Keratinocyte (primary cell): ENCODE measurements around the gene LPCAT1.

ENCODE experiments used
- CTCF ChIP-seq, 3 experiments: IDR thresholded peaks in 1 of 3; conservative IDR thresholded peaks in 1 of 3; optimal IDR thresholded peaks in 1 of 3; 2 replicates in 2 of 3; 3 replicates in 1 of 3; pipeline versions ENCODE3 to v1.5.1; 2011; ENCODE audit warnings: low read length in 3 of 3, mild to moderate bottlenecking in 3 of 3, moderate library complexity in 2 of 3, control low read depth in 1 of 3, inconsistent platforms in 1 of 3; ENCODE audit not compliant: insufficient read depth in 2 of 3; ENCODE audit errors: extremely low read depth in 1 of 3
- EZH2 ChIP-seq: IDR thresholded peaks from one replicate; pipeline ENCODE4 v1.6.1; 2012; ENCODE audit warnings: inconsistent platforms, mild to moderate bottlenecking, low read length, moderate library complexity

- TF ChIP-seq CTCF (optimal IDR thresholded peaks at IDR 0.05 in 1 of 3, IDR thresholded peaks at IDR 0.05 in 1 of 3, conservative IDR thresholded peaks at IDR 0.05 in 1 of 3; ENCODE audit: extremely low read depth in 1 of 3, insufficient read depth in 2 of 3, low read length in 3 of 3) (no peak), EZH2 (no peak)
These were observed 52.4 kb downstream of the LPCAT1 start for GRCh38 chr5:1471240-1471853.
